ENCODE measurements around the gene AMMECR1.

DNA sequence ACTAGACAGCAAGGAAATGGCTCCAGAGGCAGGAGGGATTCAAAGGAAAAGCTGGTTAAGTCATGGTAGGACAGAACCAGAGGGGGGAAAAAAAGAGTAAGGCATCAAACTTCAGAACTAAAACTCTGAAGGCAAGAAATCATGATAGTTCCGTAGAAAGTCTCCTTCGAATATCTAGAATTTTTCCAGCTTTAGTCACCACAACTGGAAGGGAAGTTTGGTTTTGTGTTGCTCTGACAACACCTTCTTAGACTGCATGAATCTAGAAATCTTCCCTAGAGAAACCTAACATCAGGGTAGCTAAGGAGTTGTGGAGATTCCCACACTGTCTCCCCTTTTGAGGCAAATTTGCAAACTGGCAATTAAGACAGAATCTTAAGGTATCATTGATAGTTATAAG, 33.7 kb downstream of the AMMECR1 start:
- TF ChIP-seq, protein P1, sequence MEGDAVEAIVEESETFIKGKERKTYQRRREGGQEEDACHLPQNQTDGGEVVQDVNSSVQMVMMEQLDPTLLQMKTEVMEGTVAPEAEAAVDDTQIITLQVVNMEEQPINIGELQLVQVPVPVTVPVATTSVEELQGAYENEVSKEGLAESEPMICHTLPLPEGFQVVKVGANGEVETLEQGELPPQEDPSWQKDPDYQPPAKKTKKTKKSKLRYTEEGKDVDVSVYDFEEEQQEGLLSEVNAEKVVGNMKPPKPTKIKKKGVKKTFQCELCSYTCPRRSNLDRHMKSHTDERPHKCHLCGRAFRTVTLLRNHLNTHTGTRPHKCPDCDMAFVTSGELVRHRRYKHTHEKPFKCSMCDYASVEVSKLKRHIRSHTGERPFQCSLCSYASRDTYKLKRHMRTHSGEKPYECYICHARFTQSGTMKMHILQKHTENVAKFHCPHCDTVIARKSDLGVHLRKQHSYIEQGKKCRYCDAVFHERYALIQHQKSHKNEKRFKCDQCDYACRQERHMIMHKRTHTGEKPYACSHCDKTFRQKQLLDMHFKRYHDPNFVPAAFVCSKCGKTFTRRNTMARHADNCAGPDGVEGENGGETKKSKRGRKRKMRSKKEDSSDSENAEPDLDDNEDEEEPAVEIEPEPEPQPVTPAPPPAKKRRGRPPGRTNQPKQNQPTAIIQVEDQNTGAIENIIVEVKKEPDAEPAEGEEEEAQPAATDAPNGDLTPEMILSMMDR (IDR thresholded peaks at IDR 0.05), result no peak
- TF ChIP-seq EP300 (IDR thresholded peaks at IDR 0.05), result no peak
- TF ChIP-seq POLR2AphosphoS5 (IDR thresholded peaks at IDR 0.05), result no peak
- no peak for TF ChIP-seq POLR2A (IDR thresholded peaks at IDR 0.05)
